SK-N-SH treated with all-trans-retinoic acid at 6 μM for 48 hours (cell line): ENCODE measurements around the gene KCNJ12.
"Not testable (repeated sequence)": the region's sequence is repeated elsewhere in the genome, so short reads cannot be mapped to it uniquely, and the experiment has no call there.

Source experiments
- ARNTL ChIP-seq: fragments of 450-650 bp; formaldehyde crosslinking; IDR thresholded peaks from 2 replicates; pipeline ENCODE4 v1.5.0; 2020; ENCODE audit warnings: low read depth, mild to moderate bottlenecking, moderate library complexity, borderline replicate concordance
- CSDC2 ChIP-seq: fragments of 250-450 bp; sonication (Bioruptor Pico); IDR thresholded peaks from 2 replicates; pipeline ENCODE4 v1.5.0; 2020; ENCODE audit warnings: mild to moderate bottlenecking, moderate library complexity
- ESRRG ChIP-seq: fragments of 250-450 bp; sonication (Bioruptor Pico); IDR thresholded peaks from 2 replicates; pipeline ENCODE4 v1.6.1; 2021; ENCODE audit warnings: mild to moderate bottlenecking
- OSR1 ChIP-seq: fragments of 250-450 bp; sonication (Bioruptor Pico); IDR thresholded peaks from 2 replicates; pipeline ENCODE4 v1.8.0; 2022; ENCODE audit warnings: moderate library complexity, mild to moderate bottlenecking, inconsistent platforms
- TCF4 ChIP-seq: fragments of 250-450 bp; sonication (Bioruptor Pico); IDR thresholded peaks from 2 replicates; pipeline ENCODE4 v1.8.0; 2021; ENCODE audit warnings: mild to moderate bottlenecking, moderate library complexity, borderline replicate concordance
- ZC3H10 ChIP-seq: fragments of 250-450 bp; sonication (Bioruptor Pico); IDR thresholded peaks from 2 replicates; pipeline ENCODE4 v1.5.1; 2021; ENCODE audit warnings: mild to moderate bottlenecking, moderate library complexity
- ZFP3 ChIP-seq: fragments of 250-450 bp; sonication (Bioruptor Pico); IDR thresholded peaks from 2 replicates; pipeline ENCODE4 v1.5.0; 2020; ENCODE audit warnings: mild to moderate bottlenecking, moderate library complexity
- ZFP30 ChIP-seq: fragments of 450-650 bp; formaldehyde crosslinking; IDR thresholded peaks from 2 replicates; pipeline ENCODE4 v1.5.0; 2022; ENCODE audit warnings: mild to moderate bottlenecking, moderate library complexity
- TF ChIP-seq, protein P1 (sequence below): fragments of 250-450 bp; sonication (Bioruptor Pico); IDR thresholded peaks from 2 replicates; pipeline ENCODE4 v1.8.0; 2020; ENCODE audit warnings: mild to moderate bottlenecking, moderate library complexity, borderline replicate concordance
- TF ChIP-seq, protein P2 (sequence below): fragments of 250-450 bp; sonication (Bioruptor Pico); IDR thresholded peaks from 2 replicates; pipeline ENCODE4 v1.5.0; 2020; ENCODE audit warnings: mild to moderate bottlenecking, moderate library complexity

DNA sequence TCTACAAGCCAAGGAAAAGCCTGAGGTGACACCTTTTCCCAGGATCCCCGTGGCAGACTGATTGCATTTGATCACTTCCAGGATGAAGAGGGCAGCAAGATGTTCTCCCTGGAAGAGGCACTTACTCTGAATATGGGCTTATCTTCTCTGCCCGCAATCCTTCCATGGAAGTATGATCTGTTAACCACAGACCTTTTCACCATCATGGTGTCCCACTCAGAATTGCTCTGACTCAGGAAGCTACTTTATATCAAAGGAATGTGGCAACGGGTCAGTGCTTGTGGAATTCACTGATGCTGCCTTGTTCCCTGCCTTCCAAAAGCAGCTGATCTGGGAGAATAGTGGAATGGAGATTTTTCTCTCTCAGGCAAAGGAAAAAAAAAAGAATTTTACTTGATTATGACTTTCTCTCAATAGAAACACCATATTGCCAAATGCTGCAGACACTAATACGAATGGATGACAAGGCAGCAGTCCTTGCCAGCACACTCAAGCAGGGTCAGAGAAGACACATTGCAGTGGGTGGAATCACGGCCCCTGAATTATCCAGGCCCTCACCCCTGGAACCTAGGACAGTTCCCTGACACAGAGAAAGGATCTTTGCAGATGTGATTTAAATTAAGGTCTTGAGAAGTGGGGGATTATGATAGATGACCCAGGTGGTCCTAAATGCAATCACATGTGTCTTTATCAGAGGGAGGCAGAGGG is 53.9 kb downstream of the KCNJ12 start:
- TF ChIP-seq ARNTL (CRISPR knock-in tag); ZFP3 (CRISPR knock-in tag); ESRRG (CRISPR knock-in tag); ZC3H10 (CRISPR knock-in tag); TCF4; ZFP30 (CRISPR knock-in tag); OSR1; CSDC2 (CRISPR knock-in tag): not testable (repeated sequence)
- TF ChIP-seq, protein P1, sequence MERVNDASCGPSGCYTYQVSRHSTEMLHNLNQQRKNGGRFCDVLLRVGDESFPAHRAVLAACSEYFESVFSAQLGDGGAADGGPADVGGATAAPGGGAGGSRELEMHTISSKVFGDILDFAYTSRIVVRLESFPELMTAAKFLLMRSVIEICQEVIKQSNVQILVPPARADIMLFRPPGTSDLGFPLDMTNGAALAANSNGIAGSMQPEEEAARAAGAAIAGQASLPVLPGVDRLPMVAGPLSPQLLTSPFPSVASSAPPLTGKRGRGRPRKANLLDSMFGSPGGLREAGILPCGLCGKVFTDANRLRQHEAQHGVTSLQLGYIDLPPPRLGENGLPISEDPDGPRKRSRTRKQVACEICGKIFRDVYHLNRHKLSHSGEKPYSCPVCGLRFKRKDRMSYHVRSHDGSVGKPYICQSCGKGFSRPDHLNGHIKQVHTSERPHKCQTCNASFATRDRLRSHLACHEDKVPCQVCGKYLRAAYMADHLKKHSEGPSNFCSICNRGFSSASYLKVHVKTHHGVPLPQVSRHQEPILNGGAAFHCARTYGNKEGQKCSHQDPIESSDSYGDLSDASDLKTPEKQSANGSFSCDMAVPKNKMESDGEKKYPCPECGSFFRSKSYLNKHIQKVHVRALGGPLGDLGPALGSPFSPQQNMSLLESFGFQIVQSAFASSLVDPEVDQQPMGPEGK (CRISPR knock-in tag), result not testable (repeated sequence)
- TF ChIP-seq, protein P2, sequence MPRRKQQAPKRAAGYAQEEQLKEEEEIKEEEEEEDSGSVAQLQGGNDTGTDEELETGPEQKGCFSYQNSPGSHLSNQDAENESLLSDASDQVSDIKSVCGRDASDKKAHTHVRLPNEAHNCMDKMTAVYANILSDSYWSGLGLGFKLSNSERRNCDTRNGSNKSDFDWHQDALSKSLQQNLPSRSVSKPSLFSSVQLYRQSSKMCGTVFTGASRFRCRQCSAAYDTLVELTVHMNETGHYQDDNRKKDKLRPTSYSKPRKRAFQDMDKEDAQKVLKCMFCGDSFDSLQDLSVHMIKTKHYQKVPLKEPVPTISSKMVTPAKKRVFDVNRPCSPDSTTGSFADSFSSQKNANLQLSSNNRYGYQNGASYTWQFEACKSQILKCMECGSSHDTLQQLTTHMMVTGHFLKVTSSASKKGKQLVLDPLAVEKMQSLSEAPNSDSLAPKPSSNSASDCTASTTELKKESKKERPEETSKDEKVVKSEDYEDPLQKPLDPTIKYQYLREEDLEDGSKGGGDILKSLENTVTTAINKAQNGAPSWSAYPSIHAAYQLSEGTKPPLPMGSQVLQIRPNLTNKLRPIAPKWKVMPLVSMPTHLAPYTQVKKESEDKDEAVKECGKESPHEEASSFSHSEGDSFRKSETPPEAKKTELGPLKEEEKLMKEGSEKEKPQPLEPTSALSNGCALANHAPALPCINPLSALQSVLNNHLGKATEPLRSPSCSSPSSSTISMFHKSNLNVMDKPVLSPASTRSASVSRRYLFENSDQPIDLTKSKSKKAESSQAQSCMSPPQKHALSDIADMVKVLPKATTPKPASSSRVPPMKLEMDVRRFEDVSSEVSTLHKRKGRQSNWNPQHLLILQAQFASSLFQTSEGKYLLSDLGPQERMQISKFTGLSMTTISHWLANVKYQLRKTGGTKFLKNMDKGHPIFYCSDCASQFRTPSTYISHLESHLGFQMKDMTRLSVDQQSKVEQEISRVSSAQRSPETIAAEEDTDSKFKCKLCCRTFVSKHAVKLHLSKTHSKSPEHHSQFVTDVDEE (CRISPR knock-in tag), result not testable (repeated sequence)
